Panc1 (cell line): ENCODE measurements around the gene ZNF91. TPM values are rescaled to one million over a fixed set of nuclear protein-coding genes. Genes with fewer than 3 reads are reported as not detected.

Source experiments
- ATAC-seq: fragments of 200-7000 bp; cut with Tn5 transposase; 2 replicates; pipeline ENCODE4 v1.9.1; 2020; ENCODE audit warnings: mild to moderate bottlenecking, moderate library complexity
- BruUV-seq: library from RNA; stranded (reverse); fragments of 400-500 nt; replicated peaks from 2 replicates; lab custom pipeline; 2021; lab: Mats Ljungman, UMichigan
- CTCF ChIA-PET: fragments of 300-600 bp; sonication (Branson Sonifier 250); formaldehyde crosslinking; loops from one replicate; lab custom pipeline; 2022; ENCODE audit warnings: antibody characterized with exemption; lab: Charles Lee
- POLR2A ChIA-PET: fragments of 300-600 bp; sonication (Branson Sonifier 250); formaldehyde crosslinking; loops from one replicate; lab custom pipeline; 2022; ENCODE audit warnings: antibody characterized with exemption; lab: Charles Lee
- DNase-seq: peaks from one replicate; pipeline ENCODE4 v3.0.0-alpha.2; 2010; ENCODE audit warnings: low read depth, low spot score
- H3K27ac ChIP-seq: 2 replicates; pipeline ENCODE4 v1.5.1; 2011; ENCODE audit warnings: mild to moderate bottlenecking, low read length, inconsistent platforms
- H3K27me3 ChIP-seq: fragments of 200-500 bp; sonication (Bioruptor generic); 2 replicates; pipeline ENCODE4 v1.6.0; 2014; ENCODE audit warnings: low read length, inconsistent platforms; ENCODE audit not compliant: control insufficient read depth, insufficient read depth
- H3K36me3 ChIP-seq: fragments of 200-500 bp; sonication (Bioruptor generic); 2 replicates; pipeline ENCODE4 v1.5.1; 2014; ENCODE audit warnings: inconsistent platforms, mild to moderate bottlenecking, low read length, moderate library complexity; ENCODE audit not compliant: control insufficient read depth, insufficient read depth
- H3K4me1 ChIP-seq: 2 replicates; pipeline ENCODE4 v1.5.1; 2011; ENCODE audit warnings: inconsistent platforms, mild to moderate bottlenecking, low read length, moderate library complexity; ENCODE audit not compliant: control insufficient read depth, insufficient read depth
- H3K4me3 ChIP-seq, 2 experiments: 2 replicates each; pipeline ENCODE4 v1.5.1; 2011 to 2012; ENCODE audit warnings: low read depth in 2 of 2, low read length in 2 of 2, mild to moderate bottlenecking in 2 of 2, inconsistent platforms in 1 of 2, moderate library complexity in 1 of 2
- H3K9me3 ChIP-seq: fragments of 200-500 bp; sonication (Bioruptor generic); 2 replicates; pipeline ENCODE4 v1.5.1; 2014; ENCODE audit warnings: low read depth, mild to moderate bottlenecking, inconsistent platforms, low read length, moderate library complexity; ENCODE audit not compliant: control insufficient read depth, insufficient read depth
- POLR2AphosphoS5 ChIP-seq: IDR thresholded peaks from 2 replicates; pipeline ENCODE4 v1.6.1; 2012; ENCODE audit warnings: mild to moderate bottlenecking, low read depth, low read length, moderate library complexity
- SIN3A ChIP-seq: IDR thresholded peaks from 2 replicates; pipeline ENCODE4 v1.6.1; 2012; ENCODE audit warnings: low read depth, mild to moderate bottlenecking, low read length, moderate library complexity, borderline replicate concordance; ENCODE audit not compliant: insufficient read depth
- TCF7L2 ChIP-seq: IDR thresholded peaks from 2 replicates; pipeline ENCODE4 v1.6.1; 2011; ENCODE audit warnings: mild to moderate bottlenecking, low read depth, low read length, inconsistent platforms
- in situ Hi-C: cut with HindIII; loops from 2 replicates; pipeline ENCODE4 v1.10.0; 2016; ENCODE audit warnings: low sequenced_read_pairs, low pct_unique_long_range_greater_than_20kb
- intact Hi-C: fragments of 100-400 bp; cut with micrococcal nuclease; formaldehyde crosslinking; loops from one replicate; pipeline ENCODE4 v1.10.0; 2022; ENCODE audit not compliant: unreplicated experiment
- total RNA-seq: library from RNA; stranded (reverse); gene quantifications from one replicate; pipeline ENCODE4 v1.2.1, GENCODE V29; 2021; ENCODE audit not compliant: unreplicated experiment
- TF ChIP-seq, protein P1 (sequence below), 2 experiments: IDR thresholded peaks; 2 replicates each; pipeline ENCODE4 v1.6.1; 2011 to 2012; ENCODE audit warnings: low read depth in 2 of 2, control low read depth in 1 of 2, low read length in 1 of 2, mild to moderate bottlenecking in 1 of 2, moderate library complexity in 1 of 2; ENCODE audit not compliant: insufficient read depth in 1 of 2
- TF ChIP-seq, protein P2 (sequence below): fragments of 450-650 bp; IDR thresholded peaks from 2 replicates; pipeline ENCODE4 v1.5.1; 2017; ENCODE audit warnings: mild to moderate bottlenecking

The ZNF91 gene
- total RNA-seq, 1 experiment from 2014 or later, result 20.6 TPM

DNA sequence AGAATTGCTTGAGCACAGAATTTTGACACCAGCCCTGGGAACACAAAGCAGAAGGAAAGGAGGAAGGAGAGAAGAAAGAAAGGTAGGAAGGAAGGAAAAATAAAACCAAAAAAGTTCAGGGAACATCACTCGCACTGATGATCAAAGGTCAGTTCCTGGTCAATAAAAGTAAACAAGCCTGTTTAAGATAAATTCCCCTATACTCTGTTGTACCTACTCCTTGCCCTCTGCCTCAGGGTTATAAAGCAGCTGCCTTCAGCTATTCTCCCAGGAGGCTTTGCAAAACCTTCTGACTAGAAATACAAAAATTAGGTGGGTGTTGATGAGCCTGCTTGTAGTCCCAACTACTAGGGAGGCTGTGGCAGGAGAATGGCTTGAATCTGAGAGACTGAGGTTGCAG lies 14.9 kb upstream of the ZNF91 start:
- intact Hi-C loops, result no loop called here
- H3K36me3 ChIP-seq, result no peaks in the 10 kb centered on the region
- POLR2A ChIA-PET, result no interaction called here
- H3K4me1 ChIP-seq, result 0 out of 2 replicates have a peak, but pooled peaks cover 5% of the 10 kb centered on the region
- ATAC-seq (no peak), DNase-seq (no peak)
- CTCF ChIA-PET, result interaction anchor here (0.7 kb wide), 1 partner anchor 753 kb away, joined by 6 read pairs; no protein-coding TSS in a partner anchor
- in situ Hi-C loops, result no loop called here
- no TSS peak for BruUV-seq
- TF ChIP-seq, protein P1, sequence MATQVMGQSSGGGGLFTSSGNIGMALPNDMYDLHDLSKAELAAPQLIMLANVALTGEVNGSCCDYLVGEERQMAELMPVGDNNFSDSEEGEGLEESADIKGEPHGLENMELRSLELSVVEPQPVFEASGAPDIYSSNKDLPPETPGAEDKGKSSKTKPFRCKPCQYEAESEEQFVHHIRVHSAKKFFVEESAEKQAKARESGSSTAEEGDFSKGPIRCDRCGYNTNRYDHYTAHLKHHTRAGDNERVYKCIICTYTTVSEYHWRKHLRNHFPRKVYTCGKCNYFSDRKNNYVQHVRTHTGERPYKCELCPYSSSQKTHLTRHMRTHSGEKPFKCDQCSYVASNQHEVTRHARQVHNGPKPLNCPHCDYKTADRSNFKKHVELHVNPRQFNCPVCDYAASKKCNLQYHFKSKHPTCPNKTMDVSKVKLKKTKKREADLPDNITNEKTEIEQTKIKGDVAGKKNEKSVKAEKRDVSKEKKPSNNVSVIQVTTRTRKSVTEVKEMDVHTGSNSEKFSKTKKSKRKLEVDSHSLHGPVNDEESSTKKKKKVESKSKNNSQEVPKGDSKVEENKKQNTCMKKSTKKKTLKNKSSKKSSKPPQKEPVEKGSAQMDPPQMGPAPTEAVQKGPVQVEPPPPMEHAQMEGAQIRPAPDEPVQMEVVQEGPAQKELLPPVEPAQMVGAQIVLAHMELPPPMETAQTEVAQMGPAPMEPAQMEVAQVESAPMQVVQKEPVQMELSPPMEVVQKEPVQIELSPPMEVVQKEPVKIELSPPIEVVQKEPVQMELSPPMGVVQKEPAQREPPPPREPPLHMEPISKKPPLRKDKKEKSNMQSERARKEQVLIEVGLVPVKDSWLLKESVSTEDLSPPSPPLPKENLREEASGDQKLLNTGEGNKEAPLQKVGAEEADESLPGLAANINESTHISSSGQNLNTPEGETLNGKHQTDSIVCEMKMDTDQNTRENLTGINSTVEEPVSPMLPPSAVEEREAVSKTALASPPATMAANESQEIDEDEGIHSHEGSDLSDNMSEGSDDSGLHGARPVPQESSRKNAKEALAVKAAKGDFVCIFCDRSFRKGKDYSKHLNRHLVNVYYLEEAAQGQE (IDR thresholded peaks at IDR 0.05; ENCODE audit: insufficient read depth in 1 of 2, low read depth in 2 of 2, low read length in 1 of 2), result no peak
- TF ChIP-seq TCF7L2 (no peak), SIN3A (no peak), POLR2AphosphoS5 (no peak)
- TF ChIP-seq, protein P2, sequence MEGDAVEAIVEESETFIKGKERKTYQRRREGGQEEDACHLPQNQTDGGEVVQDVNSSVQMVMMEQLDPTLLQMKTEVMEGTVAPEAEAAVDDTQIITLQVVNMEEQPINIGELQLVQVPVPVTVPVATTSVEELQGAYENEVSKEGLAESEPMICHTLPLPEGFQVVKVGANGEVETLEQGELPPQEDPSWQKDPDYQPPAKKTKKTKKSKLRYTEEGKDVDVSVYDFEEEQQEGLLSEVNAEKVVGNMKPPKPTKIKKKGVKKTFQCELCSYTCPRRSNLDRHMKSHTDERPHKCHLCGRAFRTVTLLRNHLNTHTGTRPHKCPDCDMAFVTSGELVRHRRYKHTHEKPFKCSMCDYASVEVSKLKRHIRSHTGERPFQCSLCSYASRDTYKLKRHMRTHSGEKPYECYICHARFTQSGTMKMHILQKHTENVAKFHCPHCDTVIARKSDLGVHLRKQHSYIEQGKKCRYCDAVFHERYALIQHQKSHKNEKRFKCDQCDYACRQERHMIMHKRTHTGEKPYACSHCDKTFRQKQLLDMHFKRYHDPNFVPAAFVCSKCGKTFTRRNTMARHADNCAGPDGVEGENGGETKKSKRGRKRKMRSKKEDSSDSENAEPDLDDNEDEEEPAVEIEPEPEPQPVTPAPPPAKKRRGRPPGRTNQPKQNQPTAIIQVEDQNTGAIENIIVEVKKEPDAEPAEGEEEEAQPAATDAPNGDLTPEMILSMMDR, result no peak
- H3K27me3 ChIP-seq, result no peaks in the 10 kb centered on the region
- no peaks in the 10 kb centered on the region for H3K9me3 ChIP-seq
- H3K27ac ChIP-seq, result no peak overlapping the region
- no peak overlapping the region for H3K4me3 ChIP-seq

DNA sequence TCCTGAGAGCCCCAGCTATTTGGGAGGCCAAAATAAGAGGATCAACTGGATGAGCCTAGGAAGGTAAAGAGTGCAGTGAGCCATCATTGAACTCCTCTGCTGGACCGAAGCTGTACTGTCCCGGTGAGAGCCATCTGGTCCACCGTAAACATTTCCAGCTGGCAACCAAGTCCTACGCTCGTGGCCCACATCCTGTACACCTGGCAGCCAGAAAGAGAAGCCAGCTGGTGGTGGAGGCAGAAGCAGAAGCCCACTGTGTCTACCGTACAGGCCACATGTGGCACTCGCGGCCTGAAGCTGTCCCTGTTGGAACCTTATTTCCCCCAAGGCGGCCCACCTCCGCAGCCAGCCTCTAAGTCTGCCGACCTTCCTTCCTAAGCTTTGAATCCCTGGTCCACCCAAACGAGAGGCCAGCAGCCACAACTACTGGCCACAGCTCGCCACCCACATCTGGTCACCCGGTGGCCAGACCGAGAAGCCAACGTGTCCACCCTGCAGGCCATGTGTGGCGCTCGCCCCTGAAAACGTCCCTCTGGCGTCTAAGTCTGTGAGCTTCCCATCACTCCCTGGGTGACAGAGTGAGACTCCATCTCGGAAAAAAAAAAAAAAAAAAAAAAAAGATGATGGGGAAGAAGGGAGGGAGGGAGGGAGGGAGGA lies 14.2 kb upstream of the ZNF91 start:
- in situ Hi-C loops, result no loop called here
- Histone ChIP-seq H3K4me1 (0 out of 2 replicates have a peak, but pooled peaks cover 1% of the 10 kb centered on the region), H3K4me3 (no peak overlapping the region), H3K27ac (no peak overlapping the region), H3K27me3 (no peaks in the 10 kb centered on the region), H3K9me3 (no peaks in the 10 kb centered on the region), H3K36me3 (no peaks in the 10 kb centered on the region)
- BruUV-seq, result no TSS peak
- ATAC-seq, result no peak
- intact Hi-C loops, result no loop called here
- CTCF ChIA-PET, result interaction anchor here (0.7 kb wide), 1 partner anchor 754 kb away, joined by 6 read pairs; no protein-coding TSS in a partner anchor
- TF ChIP-seq, protein P1 (IDR thresholded peaks at IDR 0.05; ENCODE audit: insufficient read depth in 1 of 2, low read depth in 2 of 2, low read length in 1 of 2), result no peak
- TF ChIP-seq, protein P2, result no peak
- TF ChIP-seq SIN3A (no peak), TCF7L2 (no peak)
- POLR2A ChIA-PET, result interaction anchor here (0.6 kb wide), 1 partner anchor 748 kb away, joined by 5 read pairs; no protein-coding TSS in a partner anchor
- DNase-seq, result no peak
